Skeletal muscle tissue (tissue), 4 donors: ENCODE data around the gene C14orf132. TPM values are rescaled to one million over a fixed set of nuclear protein-coding genes. Genes with fewer than 3 reads are reported as not detected.

Experiments used
- H3K27ac ChIP-seq: one replicate; pipeline ENCODE4 v1.7.0; 2013; ENCODE audit warnings: mild to moderate bottlenecking, low read depth, low read length, inconsistent platforms
- H3K27me3 ChIP-seq, 3 donors: one replicate each; pipeline ENCODE4 v1.7.0; 2013; ENCODE audit warnings: low read length in 3 of 3; ENCODE audit not compliant: control insufficient read depth in 3 of 3, insufficient read depth in 3 of 3
- H3K36me3 ChIP-seq, 3 donors: one replicate each; pipeline ENCODE4 v1.7.0; 2013; ENCODE audit warnings: low read length in 3 of 3; ENCODE audit not compliant: control insufficient read depth in 3 of 3, insufficient read depth in 3 of 3
- H3K4me1 ChIP-seq, 3 donors: one replicate each; pipeline ENCODE4 v1.7.0; 2013; ENCODE audit warnings: low read length in 3 of 3, mild to moderate bottlenecking in 3 of 3; ENCODE audit not compliant: control insufficient read depth in 3 of 3, insufficient read depth in 3 of 3
- H3K4me3 ChIP-seq, 3 donors: one replicate each; pipeline ENCODE4 v1.7.0; 2013; ENCODE audit warnings: low read length in 3 of 3
- H3K9ac ChIP-seq, 3 donors: one replicate each; pipeline ENCODE4 v1.7.0; 2013; ENCODE audit warnings: low read length in 3 of 3, mild to moderate bottlenecking in 3 of 3, moderate library complexity in 2 of 3, low read depth in 1 of 3
- H3K9me3 ChIP-seq, 3 donors: one replicate each; pipeline ENCODE4 v1.7.0; 2013; ENCODE audit warnings: low read length in 3 of 3; ENCODE audit not compliant: control insufficient read depth in 3 of 3
- total RNA-seq: library from RNA; depleted of rRNA; stranded (reverse); fragments of >200 nt; gene quantifications from one replicate; pipeline ENCODE4 v1.2.3, GENCODE V29; 2014
- donor health status: Osteomylitis.

The C14orf132 gene
- total RNA-seq, 1 donor from 2014 or later, result 8.9 TPM

GRCh38 chr14:96080571-96080970 lies 41.4 kb downstream of the C14orf132 start:
- H3K27me3 ChIP-seq, result peaks cover 0 to 8% (median 3%) of the 10 kb centered on the region in 3 donors
- no peaks in the 10 kb centered on the region for H3K36me3 ChIP-seq
- no peak overlapping the region for H3K9ac ChIP-seq
- H3K4me1 ChIP-seq, result peaks cover 0 to 4% (median 0%) of the 10 kb centered on the region in 3 donors
- no peak overlapping the region for H3K27ac ChIP-seq
- H3K4me3 ChIP-seq, result no peak overlapping the region
- H3K9me3 ChIP-seq, result no peaks in the 10 kb centered on the region

GRCh38 chr14:96081224-96081623 lies 42.1 kb downstream of the C14orf132 start:
- Histone ChIP-seq H3K4me1 (peaks cover 0 to 4% (median 0%) of the 10 kb centered on the region in 3 donors), H3K9ac (no peak overlapping the region), H3K27me3 (peaks cover 0 to 8% (median 3%) of the 10 kb centered on the region in 3 donors), H3K9me3 (no peaks in the 10 kb centered on the region), H3K36me3 (no peaks in the 10 kb centered on the region), H3K27ac (no peak overlapping the region), H3K4me3 (no peak overlapping the region)

GRCh38 chr14:96081767-96082400 lies 42.7 kb downstream of the C14orf132 start:
- no peak overlapping the region for H3K27ac ChIP-seq
- H3K9me3 ChIP-seq, result no peaks in the 10 kb centered on the region
- H3K4me1 ChIP-seq, result peaks cover 0 to 4% (median 0%) of the 10 kb centered on the region in 3 donors
- H3K27me3 ChIP-seq, result peaks cover 0 to 8% (median 3%) of the 10 kb centered on the region in 3 donors
- no peak overlapping the region for H3K4me3 ChIP-seq
- peaks cover 0 to 5% (median 1%) of the 10 kb centered on the region in 3 donors for H3K36me3 ChIP-seq
- no peak overlapping the region for H3K9ac ChIP-seq

- Histone ChIP-seq H3K9me3 (no peaks in the 10 kb centered on the region), H3K4me3 (no peak overlapping the region), H3K36me3 (peaks cover 0 to 10% (median 4%) of the 10 kb centered on the region in 3 donors), H3K9ac (no peak overlapping the region), H3K27ac (no peak overlapping the region), H3K27me3 (peaks cover 0 to 8% (median 3%) of the 10 kb centered on the region in 3 donors), H3K4me1 (peaks cover 0 to 4% (median 0%) of the 10 kb centered on the region in 3 donors)
Measured at GRCh38 chr14:96082420-96083300, 43.5 kb downstream of the C14orf132 start.

- Histone ChIP-seq H3K27ac (no peak overlapping the region), H3K9me3 (no peaks in the 10 kb centered on the region), H3K27me3 (peaks cover 0 to 8% (median 3%) of the 10 kb centered on the region in 3 donors), H3K4me3 (no peak overlapping the region), H3K9ac (no peak overlapping the region), H3K4me1 (no peaks in the 10 kb centered on the region), H3K36me3 (peaks cover 0 to 12% (median 4%) of the 10 kb centered on the region in 3 donors)
Measured at GRCh38 chr14:96083667-96084320, 44.6 kb downstream of the C14orf132 start.

GRCh38 chr14:96084796-96085195 lies 45.6 kb downstream of the C14orf132 start:
- no peak overlapping the region for H3K4me3 ChIP-seq
- no peaks in the 10 kb centered on the region for H3K9me3 ChIP-seq
- H3K27me3 ChIP-seq, result peaks cover 0 to 8% (median 3%) of the 10 kb centered on the region in 3 donors
- no peak overlapping the region for H3K27ac ChIP-seq
- H3K9ac ChIP-seq, result no peak overlapping the region
- H3K36me3 ChIP-seq, result peaks cover 0 to 12% (median 4%) of the 10 kb centered on the region in 3 donors
- H3K4me1 ChIP-seq, result no peaks in the 10 kb centered on the region

- Histone ChIP-seq H3K27ac (no peak overlapping the region), H3K27me3 (peaks cover 0 to 8% (median 3%) of the 10 kb centered on the region in 3 donors), H3K36me3 (peaks cover 0 to 12% (median 4%) of the 10 kb centered on the region in 3 donors), H3K4me1 (peaks cover 0 to 2% (median 1%) of the 10 kb centered on the region in 3 donors), H3K4me3 (no peak overlapping the region), H3K9ac (no peak overlapping the region), H3K9me3 (no peaks in the 10 kb centered on the region)
Measured at GRCh38 chr14:96085369-96085768, 46.2 kb downstream of the C14orf132 start.

- Histone ChIP-seq H3K4me3 (no peak overlapping the region), H3K36me3 (peaks cover 0 to 12% (median 4%) of the 10 kb centered on the region in 3 donors), H3K9me3 (no peaks in the 10 kb centered on the region), H3K27me3 (peaks cover 0 to 8% (median 3%) of the 10 kb centered on the region in 3 donors), H3K27ac (no peak overlapping the region), H3K9ac (no peak overlapping the region), H3K4me1 (peaks cover 1 to 7% (median 3%) of the 10 kb centered on the region in 3 donors)
Measured at GRCh38 chr14:96086032-96086431, 46.9 kb downstream of the C14orf132 start.

- H3K27ac ChIP-seq, result no peak overlapping the region
- H3K9ac ChIP-seq, result no peak overlapping the region
- H3K36me3 ChIP-seq, result peaks cover 0 to 12% (median 4%) of the 10 kb centered on the region in 3 donors
- H3K9me3 ChIP-seq, result no peaks in the 10 kb centered on the region
- H3K4me3 ChIP-seq, result no peak overlapping the region
- H3K27me3 ChIP-seq, result peaks cover 0 to 5% (median 3%) of the 10 kb centered on the region in 3 donors
- peaks cover 3 to 12% (median 6%) of the 10 kb centered on the region in 3 donors for H3K4me1 ChIP-seq
Measured at GRCh38 chr14:96086574-96087077, 47.5 kb downstream of the C14orf132 start.
